Measurements from ENCODE around the gene DSCAML1.

Gene DSCAML1

GRCh38 chr11:117424781-117425180 lies 372.2 kb downstream of the DSCAML1 start:
- H3K36me3 ChIP-seq (replicated peaks): no peaks in the 10 kb centered on the region
- in situ Hi-C loops (cut with MboI; ENCODE audit: low sequenced_read_pairs): loop anchor here (5.0 to 10.0 kb wide), 2 partner anchors 383 to 520 kb away; no protein-coding TSS in a partner anchor

GRCh38 chr11:117423046-117423575 lies 373.9 kb downstream of the DSCAML1 start:
- Histone ChIP-seq H3K9me3 (no peaks in the 10 kb centered on the region), H3K4me1 (no peaks in the 10 kb centered on the region), H3K36me3 (replicated peaks) (no peaks in the 10 kb centered on the region), H3K4me3 (no peak overlapping the region), H3K27me3 (ENCODE audit: low read depth) (peaks cover 2% of the 10 kb centered on the region)
- in situ Hi-C loops (cut with MboI; ENCODE audit: low sequenced_read_pairs): loop anchor here (5.0 to 10.0 kb wide), 2 partner anchors 384 to 522 kb away; no protein-coding TSS in a partner anchor
- DNase-seq (ENCODE audit: low spot score in 2 of 2): no peak

More at GRCh38 chr11:117424781-117425180, 372.2 kb downstream of the DSCAML1 start:
- DNase-seq (ENCODE audit: low spot score in 2 of 2): no peak
- Histone ChIP-seq H3K9me3 (no peaks in the 10 kb centered on the region), H3K27me3 (ENCODE audit: low read depth) (peaks cover 2% of the 10 kb centered on the region), H3K4me3 (no peak overlapping the region), H3K4me1 (no peaks in the 10 kb centered on the region)

GRCh38 chr11:117421476-117421875 lies 375.5 kb downstream of the DSCAML1 start:
- Histone ChIP-seq H3K27me3 (ENCODE audit: low read depth) (peaks cover 2% of the 10 kb centered on the region; the same call in 1 of the 2 replicates), H3K4me1 (no peaks in the 10 kb centered on the region), H3K9me3 (no peaks in the 10 kb centered on the region), H3K4me3 (no peak overlapping the region), H3K36me3 (replicated peaks) (no peaks in the 10 kb centered on the region)
- DNase-seq (ENCODE audit: low spot score in 2 of 2): no peak
- in situ Hi-C loops (cut with MboI; ENCODE audit: low sequenced_read_pairs): loop anchor here (5.0 to 10.0 kb wide), 2 partner anchors 386 to 523 kb away; no protein-coding TSS in a partner anchor

- no peaks in the 10 kb centered on the region for H3K4me1 ChIP-seq
- no peak for DNase-seq (ENCODE audit: low spot score in 2 of 2)
- in situ Hi-C loops (cut with MboI; ENCODE audit: low sequenced_read_pairs): loop anchor here (5.0 to 10.0 kb wide), 2 partner anchors 386 to 524 kb away; no protein-coding TSS in a partner anchor
- peaks cover 2% of the 10 kb centered on the region; the same call in 1 of the 2 replicates for H3K27me3 ChIP-seq (ENCODE audit: low read depth)
- no peak overlapping the region for H3K4me3 ChIP-seq
- no peaks in the 10 kb centered on the region for H3K9me3 ChIP-seq
- H3K36me3 ChIP-seq (replicated peaks): no peaks in the 10 kb centered on the region
These were observed 376.0 kb downstream of the DSCAML1 start for GRCh38 chr11:117421041-117421440.

- no peak for DNase-seq (ENCODE audit: low spot score in 2 of 2)
- Histone ChIP-seq H3K36me3 (replicated peaks) (no peaks in the 10 kb centered on the region), H3K4me3 (no peak overlapping the region), H3K4me1 (no peaks in the 10 kb centered on the region), H3K27me3 (ENCODE audit: low read depth) (peaks cover 2% of the 10 kb centered on the region; the same call in 1 of the 2 replicates), H3K9me3 (no peaks in the 10 kb centered on the region)
- in situ Hi-C loops (cut with MboI; ENCODE audit: low sequenced_read_pairs): loop anchor here (5.0 to 10.0 kb wide), 2 partner anchors 387 to 524 kb away; no protein-coding TSS in a partner anchor
These were observed 376.4 kb downstream of the DSCAML1 start for GRCh38 chr11:117420598-117420997.

GRCh38 chr11:117420143-117420485 lies 376.9 kb downstream of the DSCAML1 start:
- Histone ChIP-seq H3K4me1 (no peaks in the 10 kb centered on the region), H3K9me3 (no peaks in the 10 kb centered on the region), H3K4me3 (no peak overlapping the region), H3K27me3 (ENCODE audit: low read depth) (peaks cover under 1% of the 10 kb centered on the region; the same call in 1 of the 2 replicates), H3K36me3 (replicated peaks) (no peaks in the 10 kb centered on the region)
- no peak for DNase-seq (ENCODE audit: low spot score in 2 of 2)
- in situ Hi-C loops (cut with MboI; ENCODE audit: low sequenced_read_pairs): loop anchor here (5.0 to 10.0 kb wide), 2 partner anchors 387 to 525 kb away; no protein-coding TSS in a partner anchor

- Histone ChIP-seq H3K9me3 (no peaks in the 10 kb centered on the region), H3K27me3 (ENCODE audit: low read depth) (no peaks in the 10 kb centered on the region), H3K4me3 (no peak overlapping the region), H3K4me1 (no peaks in the 10 kb centered on the region), H3K36me3 (replicated peaks) (no peaks in the 10 kb centered on the region)
- in situ Hi-C loops (cut with MboI; ENCODE audit: low sequenced_read_pairs): loop anchor here (5.0 to 10.0 kb wide), 2 partner anchors 388 to 525 kb away; no protein-coding TSS in a partner anchor
- DNase-seq (ENCODE audit: low spot score in 2 of 2): no peak
These were observed 377.4 kb downstream of the DSCAML1 start for GRCh38 chr11:117419482-117420142.

- no peaks in the 10 kb centered on the region for H3K27me3 ChIP-seq (ENCODE audit: low read depth)
- H3K4me3 ChIP-seq: no peak overlapping the region
- DNase-seq (ENCODE audit: low spot score in 2 of 2): no peak
- H3K36me3 ChIP-seq (replicated peaks): no peaks in the 10 kb centered on the region
- no peaks in the 10 kb centered on the region for H3K9me3 ChIP-seq
- in situ Hi-C loops (cut with MboI; ENCODE audit: low sequenced_read_pairs): no loop called here
- H3K4me1 ChIP-seq: no peaks in the 10 kb centered on the region
These were observed 378.1 kb downstream of the DSCAML1 start for GRCh38 chr11:117418737-117419481.

- Histone ChIP-seq H3K9me3 (no peaks in the 10 kb centered on the region), H3K27me3 (ENCODE audit: low read depth) (no peaks in the 10 kb centered on the region), H3K4me3 (no peak overlapping the region), H3K36me3 (replicated peaks) (no peaks in the 10 kb centered on the region), H3K4me1 (no peaks in the 10 kb centered on the region)
- in situ Hi-C loops (cut with MboI; ENCODE audit: low sequenced_read_pairs): no loop called here
- no peak for DNase-seq (ENCODE audit: low spot score in 2 of 2)
These were observed 379.2 kb downstream of the DSCAML1 start for GRCh38 chr11:117417856-117418255.

- no peaks in the 10 kb centered on the region for H3K9me3 ChIP-seq
- H3K4me3 ChIP-seq: no peak overlapping the region
- in situ Hi-C loops (cut with MboI; ENCODE audit: low sequenced_read_pairs): no loop called here
- no peaks in the 10 kb centered on the region for H3K4me1 ChIP-seq
- DNase-seq (ENCODE audit: low spot score in 2 of 2): no peak
- no peaks in the 10 kb centered on the region for H3K27me3 ChIP-seq (ENCODE audit: low read depth)
- no peaks in the 10 kb centered on the region for H3K36me3 ChIP-seq (replicated peaks)
These were observed 379.7 kb downstream of the DSCAML1 start for GRCh38 chr11:117417342-117417741.

- no peaks in the 10 kb centered on the region for H3K36me3 ChIP-seq (replicated peaks)
- DNase-seq (ENCODE audit: low spot score in 2 of 2): no peak
- in situ Hi-C loops (cut with MboI; ENCODE audit: low sequenced_read_pairs): no loop called here
These were observed 381.6 kb downstream of the DSCAML1 start for GRCh38 chr11:117415358-117415896.

GRCh38 chr11:117414724-117415123 lies 382.3 kb downstream of the DSCAML1 start:
- in situ Hi-C loops (cut with MboI; ENCODE audit: low sequenced_read_pairs): no loop called here
- no peaks in the 10 kb centered on the region for H3K27me3 ChIP-seq (ENCODE audit: low read depth)
- no peaks in the 10 kb centered on the region for H3K4me1 ChIP-seq
- H3K9me3 ChIP-seq: no peaks in the 10 kb centered on the region
- H3K4me3 ChIP-seq: no peak overlapping the region
- H3K36me3 ChIP-seq (replicated peaks): no peaks in the 10 kb centered on the region
- DNase-seq (ENCODE audit: low spot score in 2 of 2): no peak

More at GRCh38 chr11:117415358-117415896, 381.6 kb downstream of the DSCAML1 start:
- Histone ChIP-seq H3K27me3 (ENCODE audit: low read depth) (no peaks in the 10 kb centered on the region), H3K4me3 (no peak overlapping the region), H3K4me1 (no peaks in the 10 kb centered on the region), H3K9me3 (no peaks in the 10 kb centered on the region)

GRCh38 chr11:117413616-117414015 lies 383.4 kb downstream of the DSCAML1 start:
- no peaks in the 10 kb centered on the region for H3K9me3 ChIP-seq
- DNase-seq (ENCODE audit: low spot score in 2 of 2): no peak
- H3K27me3 ChIP-seq (ENCODE audit: low read depth): no peaks in the 10 kb centered on the region
- H3K4me3 ChIP-seq: no peak overlapping the region
- no peaks in the 10 kb centered on the region for H3K36me3 ChIP-seq (replicated peaks)
- in situ Hi-C loops (cut with MboI; ENCODE audit: low sequenced_read_pairs): no loop called here
- H3K4me1 ChIP-seq: no peaks in the 10 kb centered on the region

All from HAP-1 (cell line).